ENCODE results near the gene PRPSAP2. TPM values are rescaled to one million over a fixed set of nuclear protein-coding genes. Genes with fewer than 3 reads are reported as not detected.
"Not testable (repeated sequence)": the region's sequence is repeated elsewhere in the genome, so short reads cannot be mapped to it uniquely, and the experiment has no call there.

Gene PRPSAP2
- total RNA-seq, 1 donor from 2014 or later, result 38.4 TPM

- no peak for DNase-seq (ENCODE audit: low read depth)
Measured at GRCh38 chr17:18888766-18889290, 30.9 kb downstream of the PRPSAP2 start.

GRCh38 chr17:18889658-18890057, 31.7 kb downstream of the PRPSAP2 start:
- DNase-seq (ENCODE audit: low read depth), result peak; percentile 29

GRCh38 chr17:18891541-18891940, 33.6 kb downstream of the PRPSAP2 start:
- DNase-seq (ENCODE audit: low read depth), result no peak

GRCh38 chr17:18896146-18896545, 38.2 kb downstream of the PRPSAP2 start:
- peak; percentile 63 for DNase-seq (ENCODE audit: low read depth)

- DNase-seq (ENCODE audit: low read depth), result no peak
Measured at GRCh38 chr17:18896947-18897346, 39.0 kb downstream of the PRPSAP2 start.

GRCh38 chr17:18904482-18904881, 46.6 kb downstream of the PRPSAP2 start:
- DNase-seq (ENCODE audit: low read depth), result no peak

GRCh38 chr17:18905226-18905625, 47.3 kb downstream of the PRPSAP2 start:
- no peak for DNase-seq (ENCODE audit: low read depth)

GRCh38 chr17:18910326-18910725, 52.4 kb downstream of the PRPSAP2 start:
- DNase-seq (ENCODE audit: low read depth), result no peak

- no peak for DNase-seq (ENCODE audit: low read depth)
Measured at GRCh38 chr17:18910881-18911280, 53.0 kb downstream of the PRPSAP2 start.

GRCh38 chr17:18916816-18917500, 59.0 kb downstream of the PRPSAP2 start:
- no peak for DNase-seq (ENCODE audit: low read depth)

- DNase-seq (ENCODE audit: low read depth), result no peak
Measured at GRCh38 chr17:18917506-18918032, 59.6 kb downstream of the PRPSAP2 start.

- no peak for DNase-seq (ENCODE audit: low read depth)
Measured at GRCh38 chr17:18919963-18920362, 62.0 kb downstream of the PRPSAP2 start.

- DNase-seq (ENCODE audit: low read depth), result peak; percentile 54
Measured at GRCh38 chr17:18920911-18921441, 63.0 kb downstream of the PRPSAP2 start.

- DNase-seq (ENCODE audit: low read depth), result no peak
Measured at GRCh38 chr17:18921485-18921884, 63.6 kb downstream of the PRPSAP2 start.

GRCh38 chr17:18921912-18922451, 64.1 kb downstream of the PRPSAP2 start:
- DNase-seq (ENCODE audit: low read depth), result peak; percentile 82

GRCh38 chr17:18922596-18922995, 64.7 kb downstream of the PRPSAP2 start:
- DNase-seq (ENCODE audit: low read depth), result not testable (repeated sequence)

- DNase-seq (ENCODE audit: low read depth), result peak; percentile 36
Measured at GRCh38 chr17:18925187-18925586, 67.3 kb downstream of the PRPSAP2 start.

- no peak for DNase-seq (ENCODE audit: low read depth)
Measured at GRCh38 chr17:18928628-18929125, 70.7 kb downstream of the PRPSAP2 start.

GRCh38 chr17:18932360-18933055, 74.6 kb downstream of the PRPSAP2 start:
- DNase-seq (ENCODE audit: low read depth), result no peak

GRCh38 chr17:18933102-18934058, 75.4 kb downstream of the PRPSAP2 start:
- no peak for DNase-seq (ENCODE audit: low read depth)
